NCI-H146 treated with DMSO at 0.1 percent for 48 hours (cell line): ENCODE results near the gene CRISPLD2.

Experiments used
- DNase-seq: peaks from one replicate; lab custom pipeline; 2025; ENCODE audit not compliant: unreplicated experiment; lab: John Stamatoyannopoulos, UW

Gene CRISPLD2

DNA sequence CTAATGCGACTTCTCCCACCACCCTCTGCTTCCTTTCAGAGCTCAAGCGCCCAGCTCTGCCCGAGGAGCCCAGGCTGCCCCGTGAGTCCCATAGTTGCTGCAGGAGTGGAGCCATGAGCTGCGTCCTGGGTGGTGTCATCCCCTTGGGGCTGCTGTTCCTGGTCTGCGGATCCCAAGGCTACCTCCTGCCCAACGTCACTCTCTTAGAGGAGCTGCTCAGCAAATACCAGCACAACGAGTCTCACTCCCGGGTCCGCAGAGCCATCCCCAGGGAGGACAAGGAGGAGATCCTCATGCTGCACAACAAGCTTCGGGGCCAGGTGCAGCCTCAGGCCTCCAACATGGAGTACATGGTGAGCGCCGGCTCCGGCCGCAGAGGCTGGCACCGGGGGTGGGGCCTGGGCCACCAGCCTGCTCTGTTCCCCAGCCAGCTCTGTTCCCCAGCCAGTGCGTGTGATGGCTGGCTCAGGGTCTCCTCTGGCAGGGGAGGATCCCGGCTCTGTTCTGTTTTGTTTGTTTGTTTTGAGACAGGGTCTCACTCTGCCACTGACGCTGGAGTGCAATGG is 18.7 kb downstream of the CRISPLD2 start:
- no peak for DNase-seq

DNA sequence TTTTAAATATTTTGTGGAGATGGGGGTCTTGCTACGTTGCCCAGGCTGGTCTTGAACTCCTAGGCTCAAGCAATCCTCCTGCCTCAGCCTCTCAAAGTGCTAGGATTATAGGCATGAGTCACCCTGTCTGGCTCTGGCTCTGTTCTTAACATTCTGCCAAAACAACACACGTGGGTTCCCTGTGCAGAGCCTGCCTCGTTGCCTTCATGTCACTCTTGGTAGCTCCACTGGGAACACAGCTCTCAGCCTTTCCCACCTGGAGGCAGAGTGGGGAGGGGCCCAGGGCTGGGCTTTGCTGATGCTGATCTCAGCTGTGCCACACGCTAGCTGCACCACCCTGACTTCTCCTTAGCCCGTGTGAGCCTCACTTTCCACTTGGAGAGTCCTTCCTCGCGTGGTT is 19.3 kb downstream of the CRISPLD2 start:
- DNase-seq: no peak

GRCh38 chr16:84839956-84840355 is 20.2 kb downstream of the CRISPLD2 start:
- no peak for DNase-seq

DNA sequence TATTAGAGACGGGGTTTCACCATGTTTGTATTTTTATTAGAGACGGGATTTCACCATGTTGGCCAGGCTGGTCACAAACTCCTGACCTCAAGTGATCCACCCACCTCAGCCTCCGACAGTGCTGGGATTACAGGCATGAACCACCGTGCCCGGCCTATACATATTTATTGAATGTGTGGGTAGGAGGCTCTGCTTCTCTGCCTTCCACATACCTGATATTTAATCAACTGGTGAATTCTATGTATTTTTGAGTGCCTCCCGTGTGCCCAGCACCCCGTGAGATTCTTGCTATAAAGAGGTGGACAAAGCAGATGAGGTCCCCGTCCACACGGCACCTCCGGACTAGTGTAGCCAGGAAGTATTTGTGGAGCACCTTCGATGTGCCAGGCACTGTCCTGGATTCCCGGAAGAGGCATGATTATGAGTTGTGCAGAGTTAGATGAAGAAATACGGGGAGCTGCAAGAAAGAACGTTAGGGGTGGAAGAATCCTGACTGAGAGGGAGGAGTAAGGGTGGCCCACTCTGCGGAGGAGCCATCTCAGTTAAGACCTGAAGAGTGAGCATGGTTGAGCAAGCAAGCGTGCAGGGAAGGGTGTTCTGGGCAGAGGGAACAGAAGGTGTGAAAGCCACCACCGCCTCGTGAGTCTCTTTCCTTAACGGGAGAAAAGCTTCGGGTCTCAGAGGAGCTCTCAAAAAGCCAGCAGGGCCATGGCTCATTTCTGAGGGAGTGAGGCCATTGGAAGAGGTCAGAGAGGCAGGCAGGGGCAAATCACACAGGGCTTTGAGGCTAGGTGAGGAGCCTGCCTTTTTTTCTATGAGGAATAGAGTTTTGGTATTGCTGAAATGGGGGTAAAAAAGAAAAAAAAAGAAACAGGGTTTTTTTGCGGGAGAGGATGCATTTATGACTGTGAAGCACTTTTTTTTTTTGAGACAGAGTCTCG is 21.2 kb downstream of the CRISPLD2 start:
- DNase-seq: no peak

- peak; percentile 70 for DNase-seq
These were observed 22.1 kb downstream of the CRISPLD2 start for GRCh38 chr16:84841787-84842300.

DNA sequence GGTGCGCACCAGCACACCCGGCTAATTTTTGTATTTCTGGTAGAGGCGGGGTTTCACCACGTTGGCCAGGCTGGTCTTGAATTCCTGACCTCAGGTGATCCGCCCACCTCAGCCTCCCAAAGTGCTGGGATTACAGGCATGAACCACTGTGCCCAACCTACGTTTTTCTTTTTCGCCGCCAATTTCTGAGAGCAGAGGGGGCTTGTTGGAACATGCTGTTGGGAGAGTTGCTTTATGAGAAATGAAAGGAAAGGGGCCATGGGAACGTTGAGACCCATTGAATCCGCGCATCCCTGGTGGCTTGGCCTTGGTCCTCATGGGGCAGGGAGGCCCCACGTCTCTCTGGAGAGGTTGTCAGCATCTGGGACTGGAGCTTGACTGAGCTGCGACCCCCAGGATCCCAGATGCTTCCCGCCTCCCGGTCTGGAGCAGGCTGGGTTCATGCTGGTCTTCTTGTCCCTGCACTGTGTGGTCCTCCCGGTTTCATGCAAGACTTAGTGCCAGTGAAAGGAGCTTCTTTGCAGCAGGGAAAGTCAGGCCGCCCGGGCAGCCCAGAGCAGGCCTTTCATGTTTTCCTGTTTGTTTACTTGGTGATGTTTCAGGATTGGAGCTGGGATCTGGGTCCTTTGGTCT is 22.8 kb downstream of the CRISPLD2 start:
- DNase-seq: peak; percentile 7

GRCh38 chr16:84843149-84844048 is 23.6 kb downstream of the CRISPLD2 start:
- DNase-seq: no peak

DNA sequence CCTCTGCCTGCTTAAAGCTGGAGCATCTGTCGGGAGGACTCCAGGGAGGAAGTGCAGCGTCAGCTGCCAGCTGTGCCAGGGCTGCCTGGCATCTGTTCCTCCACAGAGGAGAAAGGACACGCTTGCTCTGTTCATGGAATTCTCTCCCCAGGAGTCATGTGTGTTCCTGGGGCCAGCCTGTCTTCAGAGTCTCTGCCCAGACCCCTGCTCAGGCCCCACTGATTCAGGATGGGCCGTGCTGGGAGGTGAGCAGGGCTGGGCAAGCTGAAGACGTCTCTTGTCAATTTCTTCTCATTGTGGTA is 24.2 kb downstream of the CRISPLD2 start:
- DNase-seq: no peak

DNA sequence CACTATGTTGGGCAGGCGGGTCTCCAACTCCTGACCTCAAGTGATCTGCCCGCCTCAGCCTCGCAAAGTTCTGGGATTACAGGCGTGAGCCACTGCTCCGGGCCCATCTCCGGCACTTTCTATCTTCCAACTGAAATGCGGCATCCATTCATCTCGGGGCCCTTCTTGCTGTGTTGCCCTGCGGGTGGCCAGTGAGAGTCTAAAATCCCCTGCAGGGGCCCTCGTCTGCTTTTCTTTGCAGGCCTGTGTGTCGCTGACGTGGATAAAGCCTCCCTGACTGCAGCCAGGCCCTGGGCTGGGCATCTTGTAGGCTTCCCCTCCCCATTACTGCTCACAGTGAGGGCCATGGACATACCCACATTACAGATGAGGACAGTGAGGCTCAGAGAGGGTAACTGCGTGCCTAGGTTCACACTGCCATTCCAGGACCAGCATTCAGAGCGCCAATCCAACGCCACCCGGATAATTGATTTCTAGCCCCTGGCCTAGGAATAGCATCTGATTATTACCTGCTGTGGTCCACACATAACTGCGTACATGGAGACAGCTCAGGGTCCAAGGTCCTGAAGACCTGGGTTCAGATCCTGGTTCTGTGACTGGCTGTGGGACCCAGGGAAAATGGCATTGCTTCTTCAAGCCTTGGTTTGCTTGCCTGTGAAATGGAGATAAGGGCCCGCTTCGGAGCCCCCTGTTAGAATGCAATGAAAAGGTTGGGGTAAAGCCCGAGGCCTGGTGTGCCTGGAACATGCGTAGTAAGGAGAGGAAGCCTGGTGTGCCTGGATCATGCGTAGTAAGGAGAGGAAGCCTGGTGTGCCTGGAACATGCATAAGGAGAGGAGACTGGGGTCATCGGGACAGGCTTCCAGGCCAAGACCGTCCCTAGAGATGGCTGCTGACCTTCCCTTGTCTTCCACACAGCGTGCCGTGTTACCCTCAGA is 25.0 kb downstream of the CRISPLD2 start:
- DNase-seq: no peak

DNA sequence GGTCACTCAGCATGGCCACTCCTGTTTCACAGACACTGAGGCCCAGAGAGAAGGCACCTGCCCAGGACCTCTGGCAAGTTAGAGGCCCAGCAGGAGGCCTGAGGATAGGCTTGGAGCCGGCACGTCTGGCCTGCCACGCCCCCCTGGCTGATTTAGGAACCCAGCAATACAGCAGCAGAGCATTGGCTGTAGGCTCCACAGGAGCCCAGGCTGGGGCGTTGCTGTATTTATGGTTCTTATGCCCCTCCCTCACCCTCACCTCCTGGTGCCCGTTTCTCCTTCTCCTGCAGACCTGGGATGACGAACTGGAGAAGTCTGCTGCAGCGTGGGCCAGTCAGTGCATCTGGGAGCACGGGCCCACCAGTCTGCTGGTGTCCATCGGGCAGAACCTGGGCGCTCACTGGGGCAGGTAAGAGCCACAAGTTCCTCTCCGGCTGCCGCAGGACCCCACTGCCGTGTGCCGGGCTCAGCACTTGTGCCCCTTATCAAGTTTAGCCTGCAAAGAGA is 25.8 kb downstream of the CRISPLD2 start:
- DNase-seq: no peak

DNA sequence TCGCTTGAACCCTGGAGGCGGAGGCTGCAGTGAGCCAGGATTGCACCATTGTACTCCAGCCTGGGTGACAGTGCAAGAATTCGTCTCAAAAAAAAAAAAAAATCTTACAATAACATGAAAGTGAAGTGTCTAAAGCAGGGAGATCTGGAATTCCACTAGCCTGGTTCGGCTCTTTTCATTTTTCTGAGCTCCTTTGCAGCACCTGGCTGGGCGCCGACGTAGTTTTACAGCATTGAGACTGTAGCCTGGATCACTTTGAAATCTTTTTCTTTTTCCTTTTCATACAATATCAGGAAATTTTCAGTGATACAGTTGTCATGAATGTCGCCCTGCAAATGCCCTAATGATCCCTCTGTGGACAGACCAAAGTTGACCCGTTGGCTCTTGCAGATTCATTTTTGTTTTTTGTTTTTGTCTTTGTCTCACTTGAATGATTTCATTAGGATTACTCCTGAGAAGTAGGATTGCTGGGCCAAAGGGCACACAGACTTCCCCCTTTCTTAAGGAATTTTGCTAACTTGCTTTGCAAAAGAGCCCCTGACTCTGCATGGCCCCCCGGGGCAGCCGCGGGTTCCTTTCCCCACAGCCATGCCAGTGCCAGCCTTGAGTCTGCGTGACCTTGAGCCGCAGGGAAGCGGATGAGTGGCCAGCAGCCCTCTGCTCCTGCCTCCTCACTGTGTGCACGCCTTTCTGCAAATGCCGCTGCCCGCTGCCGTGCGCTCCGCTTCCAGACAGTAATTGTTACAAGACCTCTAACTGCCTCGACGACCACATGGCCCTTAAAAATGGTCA is 28.0 kb downstream of the CRISPLD2 start:
- no peak for DNase-seq

GRCh38 chr16:84848986-84849634 is 29.3 kb downstream of the CRISPLD2 start:
- DNase-seq: no peak

DNA sequence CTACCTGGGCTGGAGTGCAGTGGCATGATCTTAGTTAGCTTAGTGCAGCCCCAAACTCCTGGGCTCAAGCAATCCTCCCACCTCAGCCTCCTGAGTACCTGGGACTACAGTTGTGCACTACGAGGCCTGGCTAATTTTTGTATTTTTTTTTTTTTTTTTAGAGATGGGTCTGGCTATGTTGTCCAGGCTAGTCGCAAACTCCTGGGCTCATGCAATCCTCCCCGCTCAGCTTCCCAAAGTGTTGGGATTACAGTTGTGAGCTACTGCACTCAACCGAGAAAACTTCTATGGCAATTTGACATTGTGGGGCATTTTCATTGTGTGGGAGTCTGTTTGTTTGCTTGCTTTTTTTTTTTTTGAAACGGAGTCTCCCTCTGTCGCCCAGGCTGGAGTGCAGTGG is 30.0 kb downstream of the CRISPLD2 start:
- no peak for DNase-seq

GRCh38 chr16:84850714-84851113 is 30.9 kb downstream of the CRISPLD2 start:
- DNase-seq: no peak

DNA sequence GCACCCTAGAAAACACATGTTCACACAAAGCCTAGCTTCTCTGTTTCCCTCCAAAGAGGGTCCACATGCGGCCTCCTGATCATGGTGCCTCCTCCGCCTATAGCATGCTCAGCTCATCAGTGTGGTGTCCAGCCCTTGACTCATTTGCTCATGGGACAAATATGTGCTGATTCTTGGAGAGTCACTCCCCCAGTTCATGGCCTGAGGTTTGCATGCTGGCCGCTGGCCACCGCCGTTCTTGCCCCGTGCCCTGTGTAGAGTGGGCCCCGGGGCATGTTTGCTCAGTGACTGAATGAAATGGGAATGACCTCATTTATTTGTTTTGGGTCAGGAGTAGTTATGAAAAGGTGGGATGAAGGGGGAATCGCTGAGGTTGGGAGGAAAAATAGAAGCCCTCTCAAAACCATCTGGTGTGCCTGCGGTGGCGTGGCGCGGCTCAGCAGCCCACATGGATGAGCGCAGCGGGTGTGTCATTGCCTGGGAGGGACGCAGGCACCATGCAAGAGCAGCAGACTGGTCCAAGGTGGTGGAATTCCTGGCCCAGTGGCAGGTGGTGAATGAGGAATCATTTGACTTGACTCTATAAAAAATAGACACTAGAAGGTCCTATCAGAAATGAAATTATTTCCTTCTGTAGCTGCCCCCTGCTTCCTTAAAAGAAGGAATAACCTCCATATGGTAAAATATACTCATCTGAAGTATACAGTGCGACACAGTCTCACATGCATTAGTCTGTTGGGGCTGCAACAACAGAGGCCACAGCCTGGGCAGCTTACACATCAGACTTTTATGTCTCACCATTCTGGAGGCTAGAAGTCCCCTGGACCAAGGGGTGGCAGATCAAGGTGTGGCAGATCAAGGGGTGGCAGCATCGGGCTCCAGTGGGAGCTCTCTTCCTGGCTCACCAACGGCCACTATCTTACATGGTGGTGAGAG is 31.7 kb downstream of the CRISPLD2 start:
- DNase-seq: peak; percentile 88

- no peak for DNase-seq
These were observed 33.7 kb downstream of the CRISPLD2 start for GRCh38 chr16:84853534-84853933.

DNA sequence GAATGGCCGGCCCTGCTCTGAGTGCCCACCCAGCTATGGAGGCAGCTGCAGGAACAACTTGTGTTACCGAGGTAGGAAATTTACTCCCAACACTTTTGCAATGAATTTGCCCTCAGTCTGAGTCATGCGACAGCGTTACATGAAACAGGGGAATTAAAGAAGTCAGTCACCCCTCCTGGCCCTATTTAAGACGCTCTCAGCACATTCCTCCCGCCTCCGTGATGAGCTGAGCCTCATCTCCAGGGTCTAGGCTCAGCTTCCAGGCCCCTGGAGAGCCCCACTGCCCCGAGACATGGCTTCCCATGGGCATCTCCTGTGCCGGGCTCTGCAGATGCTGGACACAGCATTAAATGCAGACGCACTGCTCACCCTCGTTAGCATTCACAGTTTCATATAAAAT is 35.0 kb downstream of the CRISPLD2 start:
- no peak for DNase-seq
